B cell (primary cell): Measurements from ENCODE around the gene ZNF775.

Experiments used
- CTCF ChIP-seq: fragments of 200-600 bp; IDR thresholded peaks from one replicate; pipeline ENCODE4 v1.8.0; 2022; ENCODE audit warnings: antibody characterized with exemption, mild to moderate bottlenecking
- EZH2 ChIP-seq: IDR thresholded peaks from 2 replicates; pipeline ENCODE4 v1.6.1; 2012; ENCODE audit warnings: borderline replicate concordance, low read depth, mild to moderate bottlenecking, moderate library complexity, low read length; ENCODE audit not compliant: insufficient read depth, poor library complexity, severe bottlenecking

GRCh38 chr7:150358433-150358832 lies 20.7 kb upstream of the ZNF775 start:
- TF ChIP-seq CTCF (no peak), EZH2 (no peak)
